HG02763 (cell line): ENCODE measurements around the gene DNER.

Source experiments
- ATAC-seq: cut with Tn5 transposase; IDR thresholded peaks from one replicate; pipeline ENCODE4 v1.9.1; 2021; ENCODE audit warnings: mild to moderate bottlenecking, moderate library complexity; ENCODE audit not compliant: unreplicated experiment

The DNER gene

GRCh38 chr2:229572507-229573271 lies 141.7 kb downstream of the DNER start:
- no peak for ATAC-seq

GRCh38 chr2:229571243-229571642 lies 143.1 kb downstream of the DNER start:
- no peak for ATAC-seq

GRCh38 chr2:229566370-229566769 lies 148.0 kb downstream of the DNER start:
- ATAC-seq, result no peak

- no peak for ATAC-seq
Observed at GRCh38 chr2:229564300-229564907, 150.0 kb downstream of the DNER start.

- no peak for ATAC-seq
Observed at GRCh38 chr2:229563388-229563787, 151.0 kb downstream of the DNER start.

- ATAC-seq, result no peak
Observed at GRCh38 chr2:229562472-229563127, 151.8 kb downstream of the DNER start.

- ATAC-seq, result no peak
Observed at GRCh38 chr2:229559986-229560385, 154.4 kb downstream of the DNER start.

- ATAC-seq, result no peak
Observed at GRCh38 chr2:229553091-229553490, 161.3 kb downstream of the DNER start.

GRCh38 chr2:229543176-229543873 lies 171.0 kb downstream of the DNER start:
- no peak for ATAC-seq

GRCh38 chr2:229539628-229540027 lies 174.7 kb downstream of the DNER start:
- no peak for ATAC-seq

- ATAC-seq, result no peak
Observed at GRCh38 chr2:229531594-229531993, 182.8 kb downstream of the DNER start.

GRCh38 chr2:229530434-229530833 lies 183.9 kb downstream of the DNER start:
- no peak for ATAC-seq

GRCh38 chr2:229528846-229529245 lies 185.5 kb downstream of the DNER start:
- ATAC-seq, result no peak

GRCh38 chr2:229526951-229527350 lies 187.4 kb downstream of the DNER start:
- ATAC-seq, result no peak

- no peak for ATAC-seq
Observed at GRCh38 chr2:229524799-229525198, 189.6 kb downstream of the DNER start.

GRCh38 chr2:229523663-229524062 lies 190.7 kb downstream of the DNER start:
- no peak for ATAC-seq

GRCh38 chr2:229521576-229521975 lies 192.8 kb downstream of the DNER start:
- no peak for ATAC-seq

- no peak for ATAC-seq
Observed at GRCh38 chr2:229520691-229521096, 193.7 kb downstream of the DNER start.

GRCh38 chr2:229519655-229520430 lies 194.5 kb downstream of the DNER start:
- ATAC-seq, result no peak

GRCh38 chr2:229514273-229514895 lies 200.0 kb downstream of the DNER start:
- no peak for ATAC-seq
